Ureter (tissue), 1 donor: ENCODE measurements around the gene PIK3AP1. TPM values are rescaled to one million over a fixed set of nuclear protein-coding genes. Genes with fewer than 3 reads are reported as not detected.

Experiments used
- DNase-seq: peaks from one replicate; pipeline ENCODE4 v3.0.0-alpha.2; 2020; ENCODE audit warnings: low spot score
- total RNA-seq: library from RNA; stranded (reverse); gene quantifications from one replicate; pipeline ENCODE4 v1.2.4, GENCODE V29; 2023
- donor health status: DM: yes; HTN: yes; CAD: no.

PIK3AP1 gene
- total RNA-seq, 1 donor from 2014 or later = 3.3 TPM

GRCh38 chr10:96672481-96673175, 47.7 kb downstream of the PIK3AP1 start:
- DNase-seq = no peak

- no peak for DNase-seq
These were observed 49.0 kb downstream of the PIK3AP1 start for GRCh38 chr10:96671211-96671890.

GRCh38 chr10:96670786-96671185, 49.5 kb downstream of the PIK3AP1 start:
- no peak for DNase-seq

- no peak for DNase-seq
These were observed 52.9 kb downstream of the PIK3AP1 start for GRCh38 chr10:96667401-96667800.

GRCh38 chr10:96666741-96667140, 53.6 kb downstream of the PIK3AP1 start:
- DNase-seq = no peak

- DNase-seq = no peak
These were observed 55.0 kb downstream of the PIK3AP1 start for GRCh38 chr10:96665306-96665705.

GRCh38 chr10:96664563-96664962, 55.8 kb downstream of the PIK3AP1 start:
- DNase-seq = no peak

DNA sequence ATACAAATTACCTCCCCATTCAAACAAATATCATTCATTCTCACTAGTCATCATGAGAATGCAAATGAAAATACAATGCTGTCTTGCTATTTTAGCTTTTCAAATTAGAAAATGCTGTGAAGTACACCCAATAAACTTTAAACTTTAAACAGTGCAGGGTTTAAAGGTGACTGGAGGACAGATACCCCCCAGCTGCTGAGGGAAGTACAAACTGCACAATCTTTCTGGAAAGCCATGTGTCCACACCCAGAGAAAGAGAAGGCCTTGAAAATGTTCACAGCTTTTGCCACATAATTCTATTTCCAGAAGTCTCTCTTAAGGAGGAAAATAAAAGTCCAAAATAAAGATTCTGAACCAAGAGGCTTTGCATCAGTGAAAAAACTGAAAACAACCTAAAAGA, 56.5 kb downstream of the PIK3AP1 start:
- no peak for DNase-seq

DNA sequence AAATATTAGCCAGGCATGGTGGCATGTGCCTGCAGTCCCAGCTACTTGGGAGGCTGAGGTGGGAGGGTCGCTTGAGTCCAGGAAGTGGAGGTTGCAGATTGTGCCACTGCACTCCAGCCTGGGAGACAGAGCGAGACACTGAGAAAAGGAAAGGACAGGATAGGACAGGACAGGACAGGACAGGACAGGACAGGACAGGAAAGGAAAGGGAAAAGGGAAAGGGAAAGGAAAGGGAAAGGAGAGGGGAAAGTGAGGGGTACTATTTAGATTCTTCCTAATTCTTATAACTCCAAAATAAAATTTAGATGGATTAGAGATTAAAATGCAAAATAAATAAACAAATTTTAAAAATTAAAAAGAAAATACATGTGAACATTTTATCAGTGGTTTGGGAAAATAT, 58.7 kb downstream of the PIK3AP1 start:
- no peak for DNase-seq

GRCh38 chr10:96660297-96660696, 60.0 kb downstream of the PIK3AP1 start:
- DNase-seq = no peak

GRCh38 chr10:96658844-96659243, 61.5 kb downstream of the PIK3AP1 start:
- DNase-seq = no peak

DNA sequence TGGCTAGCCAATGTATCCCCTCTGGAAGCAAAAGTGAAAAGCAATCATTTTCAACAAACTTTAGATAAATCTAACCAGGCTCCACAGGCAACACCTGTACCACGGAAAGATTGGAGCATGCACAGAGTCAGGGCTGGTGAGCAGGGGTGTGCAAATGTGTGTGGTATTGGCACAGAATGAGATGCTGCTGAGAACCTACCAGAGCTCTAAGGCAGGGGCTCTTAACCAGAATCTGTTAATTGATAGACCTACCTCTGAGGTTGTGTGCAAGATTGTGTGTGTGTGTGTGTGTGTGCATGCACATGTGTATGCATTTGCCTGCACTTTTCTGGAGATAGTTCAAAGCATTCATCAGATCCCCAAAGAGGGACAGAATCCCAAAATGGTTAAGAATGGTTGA, 62.9 kb downstream of the PIK3AP1 start:
- no peak for DNase-seq

- DNase-seq = no peak
These were observed 63.5 kb downstream of the PIK3AP1 start for GRCh38 chr10:96656839-96657238.

DNA sequence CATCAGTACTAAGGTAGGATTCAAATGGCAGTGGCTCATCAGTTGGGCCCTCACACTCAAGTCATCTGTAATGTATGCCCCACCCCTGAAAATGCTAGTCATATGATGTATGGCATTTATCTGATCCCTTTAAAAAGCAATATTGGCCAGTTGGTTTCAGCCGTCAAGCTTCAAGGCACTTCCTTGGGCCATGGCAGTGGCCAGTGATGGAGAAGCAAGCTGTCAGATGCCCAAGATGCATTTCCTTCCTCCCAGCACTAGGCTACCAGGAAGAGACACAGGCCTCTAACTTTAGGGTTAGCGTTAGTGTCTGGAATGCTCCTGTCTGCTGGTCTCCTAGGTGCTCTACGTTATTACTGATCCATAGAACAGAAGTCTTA, 64.1 kb downstream of the PIK3AP1 start:
- no peak for DNase-seq

DNA sequence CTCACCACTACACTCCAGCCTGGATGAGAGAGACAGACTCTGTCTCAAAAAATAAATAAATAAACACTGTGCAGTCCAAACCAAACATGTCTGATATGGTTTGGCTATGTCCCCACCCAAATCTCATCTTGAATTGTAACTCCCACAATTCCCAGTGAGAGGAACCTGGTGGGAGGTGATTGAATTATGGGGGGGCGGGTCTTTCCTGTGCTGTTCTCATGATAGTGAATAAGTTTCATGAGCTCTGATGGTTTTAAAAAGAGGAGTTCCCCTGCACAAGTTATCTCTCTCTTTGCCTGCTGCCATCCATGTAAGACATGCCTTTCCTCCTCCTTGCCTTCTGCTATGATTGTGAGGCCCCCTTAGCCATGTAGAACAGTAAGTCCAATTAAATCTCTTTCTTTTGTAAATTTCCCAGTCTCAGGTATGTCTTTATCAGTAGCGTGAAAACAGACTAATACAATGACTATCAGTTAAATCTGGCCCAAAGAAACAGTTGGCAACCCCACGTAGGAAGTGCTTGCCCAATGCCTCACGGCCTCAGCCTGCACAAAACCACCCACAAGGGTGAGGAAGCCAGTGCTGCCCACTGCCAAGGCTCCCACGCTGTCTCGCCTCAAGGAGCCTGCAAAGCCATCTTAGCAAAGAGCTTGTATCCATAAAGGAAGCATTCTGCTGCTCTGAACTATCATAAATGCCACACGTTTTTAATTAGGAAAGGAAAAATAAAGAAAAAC, 64.7 kb downstream of the PIK3AP1 start:
- no peak for DNase-seq

DNA sequence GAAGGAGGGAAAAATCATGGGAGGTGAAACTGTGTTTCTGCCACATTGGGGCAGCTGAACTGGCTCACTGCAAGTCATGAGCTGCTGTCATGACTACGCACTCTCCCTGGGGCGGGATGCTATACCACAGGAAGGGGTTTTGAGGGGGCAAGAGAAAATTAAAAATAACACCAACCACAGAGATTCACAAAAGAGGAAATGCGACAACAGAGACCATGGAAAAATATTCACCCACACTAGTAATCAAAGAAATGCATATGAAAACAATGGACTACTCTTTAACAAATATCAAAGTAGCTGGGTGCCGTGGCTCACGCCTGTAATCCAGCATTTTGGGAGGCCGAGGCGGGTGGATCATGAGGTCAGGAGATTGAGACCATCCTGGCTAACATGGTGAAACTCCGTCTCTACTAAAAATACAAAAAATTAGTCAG, 68.3 kb downstream of the PIK3AP1 start:
- no peak for DNase-seq

- DNase-seq = no peak
These were observed 69.4 kb downstream of the PIK3AP1 start for GRCh38 chr10:96650958-96651357.

DNA sequence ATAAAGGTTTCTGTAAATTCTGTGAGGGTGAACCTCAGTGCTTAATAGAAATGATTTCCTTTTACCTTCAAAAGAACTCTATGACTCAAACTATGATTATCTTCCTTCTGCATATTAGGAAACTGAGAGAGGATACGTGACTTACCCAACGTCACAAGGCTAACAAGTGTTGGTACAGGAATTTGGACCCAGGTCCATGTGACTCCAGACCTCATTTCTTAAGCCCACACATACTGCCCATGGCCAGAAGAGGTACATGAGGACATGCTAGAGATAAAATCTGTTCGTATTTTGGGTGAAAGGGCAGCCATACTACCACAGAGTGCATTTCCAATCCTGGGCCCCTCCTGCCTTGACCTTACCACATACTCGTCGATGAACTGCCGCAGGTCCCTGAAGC, 72.0 kb downstream of the PIK3AP1 start:
- no peak for DNase-seq

DNA sequence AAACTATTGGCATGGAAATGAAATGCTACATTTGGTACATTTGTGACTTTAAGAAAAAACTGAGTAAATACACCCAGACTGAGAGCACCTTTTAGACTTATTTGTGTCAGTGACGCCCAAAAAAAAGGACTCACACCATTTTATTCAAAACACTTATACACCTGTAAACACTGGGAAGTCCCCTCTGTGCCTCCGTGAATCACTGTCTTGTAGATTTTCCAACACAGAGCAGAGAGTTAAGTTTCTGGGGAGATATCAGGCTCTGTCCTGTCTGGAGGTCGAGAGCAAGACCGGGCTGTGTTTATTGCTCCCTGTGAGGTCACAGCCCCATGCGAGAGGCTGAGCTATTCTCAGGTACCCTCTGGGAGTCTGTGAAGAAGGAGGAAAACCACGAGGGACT, 72.8 kb downstream of the PIK3AP1 start:
- DNase-seq = no peak

DNA sequence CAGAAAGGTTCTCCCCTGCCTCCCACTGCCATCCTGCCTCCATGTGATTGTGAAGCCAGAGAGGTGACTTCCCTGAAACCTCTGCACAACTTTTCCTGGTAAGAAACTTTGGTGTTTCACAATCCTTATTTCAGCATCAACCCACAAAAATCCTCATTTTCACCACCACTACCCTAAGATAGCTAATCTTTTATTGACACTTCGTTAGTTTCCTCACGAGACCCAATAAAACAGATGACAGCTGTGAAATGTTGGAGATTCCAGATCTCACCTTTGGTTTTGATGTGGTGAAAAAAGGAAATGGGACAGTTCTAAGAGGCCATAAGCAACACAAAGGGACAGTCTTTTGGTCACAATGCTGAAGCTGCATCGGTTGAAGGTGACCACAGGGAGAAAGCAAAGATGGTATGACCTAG, 73.6 kb downstream of the PIK3AP1 start:
- no peak for DNase-seq

GRCh38 chr10:96646301-96646700, 74.0 kb downstream of the PIK3AP1 start:
- no peak for DNase-seq

DNA sequence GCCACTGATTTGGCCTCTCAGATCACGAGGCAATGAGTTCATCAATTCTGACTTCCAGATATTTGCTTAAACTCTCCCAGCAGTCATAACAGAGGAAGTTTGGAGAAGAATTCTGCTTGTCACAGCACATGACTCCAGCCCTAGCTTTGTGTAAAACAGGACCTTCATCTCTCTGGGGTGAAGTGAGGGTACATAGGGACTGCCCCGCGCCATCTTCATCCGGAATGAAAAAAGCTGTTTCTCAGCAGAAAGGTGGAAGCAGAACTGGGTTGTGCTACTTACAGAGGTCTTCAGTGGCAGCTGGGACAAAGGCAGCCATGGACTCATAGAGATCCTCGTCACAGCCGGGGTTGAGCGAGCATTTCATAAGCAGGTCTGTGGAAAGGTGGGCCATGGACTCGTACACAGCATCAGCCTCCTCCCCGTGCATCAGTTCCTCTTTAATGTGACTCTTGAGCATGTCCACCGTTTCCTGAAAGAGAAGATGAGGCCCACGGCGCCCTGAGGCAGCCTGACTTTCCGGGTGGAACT, 75.1 kb downstream of the PIK3AP1 start:
- no peak for DNase-seq

- no peak for DNase-seq
These were observed 76.4 kb downstream of the PIK3AP1 start for GRCh38 chr10:96643920-96644319.
